Type B pancreatic cell (in vitro differentiated cells): ENCODE results near the gene RAB19. TPM values are rescaled to one million over a fixed set of nuclear protein-coding genes. Genes with fewer than 3 reads are reported as not detected.

Experiments
- DNase-seq: peaks from one replicate; pipeline ENCODE4 v3.0.0; 2021; ENCODE audit warnings: mixed read lengths; ENCODE audit not compliant: unreplicated experiment; ENCODE audit errors: extremely low spot score
- H3K27ac Mint-ChIP-seq: 2 replicates; pipeline ENCODE4 v1.8.0; 2021; ENCODE audit warnings: mild to moderate bottlenecking, mixed read lengths
- H3K27me3 Mint-ChIP-seq: 2 replicates; pipeline ENCODE4 v1.8.0; 2021; ENCODE audit warnings: mixed read lengths
- H3K36me3 Mint-ChIP-seq: 2 replicates; pipeline ENCODE4 v1.8.0; 2021; ENCODE audit warnings: mixed read lengths
- H3K4me1 Mint-ChIP-seq: one replicate; pipeline ENCODE4 v1.8.0; 2021; ENCODE audit warnings: mixed read lengths; ENCODE audit not compliant: unreplicated experiment
- H3K4me3 Mint-ChIP-seq: 2 replicates; pipeline ENCODE4 v1.8.0; 2021; ENCODE audit warnings: mild to moderate bottlenecking, mixed read lengths
- H3K9me3 Mint-ChIP-seq: 2 replicates; pipeline ENCODE4 v1.8.0; 2021; ENCODE audit warnings: mixed read lengths
- total RNA-seq: library from RNA; stranded (reverse); gene quantifications from 2 replicates; pipeline ENCODE4 v1.2.1, GENCODE V29; 2021; ENCODE audit warnings: low replicate concordance
- TF ChIP-seq, protein P1 (sequence below): fragments of 200-600 bp; sonication (generic); conservative IDR thresholded peaks from 2 replicates; pipeline ENCODE4 v1.5.0; 2021; ENCODE audit warnings: antibody characterized with exemption, mild to moderate bottlenecking

RAB19 gene
- total RNA-seq, 1 donor from 2014 or later = 2.2 TPM

DNA sequence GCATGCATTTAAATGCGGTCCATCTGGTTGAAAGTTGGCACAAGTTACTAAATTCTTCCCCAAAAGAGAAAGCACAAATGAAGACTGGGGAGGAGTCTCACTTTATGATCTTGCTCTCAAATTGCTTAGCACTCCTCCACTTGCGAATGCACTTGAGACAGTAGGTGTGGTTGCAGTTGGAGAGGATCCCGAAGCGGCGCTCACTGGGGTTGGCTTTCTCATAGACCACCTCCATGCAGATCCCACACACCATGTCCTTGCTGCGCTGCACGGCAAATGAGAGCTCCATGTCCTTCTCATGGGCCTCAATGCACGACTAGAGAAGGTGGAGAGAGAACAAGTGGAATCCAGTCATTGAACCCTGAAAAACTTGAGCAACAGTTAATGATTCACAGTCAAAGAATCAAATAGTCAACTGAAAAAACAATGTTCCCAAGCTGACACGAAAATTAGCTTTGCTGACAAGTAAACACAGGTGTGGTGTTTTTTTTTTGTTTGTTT is 52.7 kb downstream of the RAB19 start:
- Mint-ChIP-seq H3K4me1 (peaks cover 6% of the 10 kb centered on the region), H3K9me3 (no peaks in the 10 kb centered on the region), H3K27ac (peak overlapping the region; percentile 5), H3K4me3 (no peak overlapping the region), H3K27me3 (no peaks in the 10 kb centered on the region), H3K36me3 (peaks cover 47% of the 10 kb centered on the region)
- no peak for DNase-seq
- TF ChIP-seq, protein P1, sequence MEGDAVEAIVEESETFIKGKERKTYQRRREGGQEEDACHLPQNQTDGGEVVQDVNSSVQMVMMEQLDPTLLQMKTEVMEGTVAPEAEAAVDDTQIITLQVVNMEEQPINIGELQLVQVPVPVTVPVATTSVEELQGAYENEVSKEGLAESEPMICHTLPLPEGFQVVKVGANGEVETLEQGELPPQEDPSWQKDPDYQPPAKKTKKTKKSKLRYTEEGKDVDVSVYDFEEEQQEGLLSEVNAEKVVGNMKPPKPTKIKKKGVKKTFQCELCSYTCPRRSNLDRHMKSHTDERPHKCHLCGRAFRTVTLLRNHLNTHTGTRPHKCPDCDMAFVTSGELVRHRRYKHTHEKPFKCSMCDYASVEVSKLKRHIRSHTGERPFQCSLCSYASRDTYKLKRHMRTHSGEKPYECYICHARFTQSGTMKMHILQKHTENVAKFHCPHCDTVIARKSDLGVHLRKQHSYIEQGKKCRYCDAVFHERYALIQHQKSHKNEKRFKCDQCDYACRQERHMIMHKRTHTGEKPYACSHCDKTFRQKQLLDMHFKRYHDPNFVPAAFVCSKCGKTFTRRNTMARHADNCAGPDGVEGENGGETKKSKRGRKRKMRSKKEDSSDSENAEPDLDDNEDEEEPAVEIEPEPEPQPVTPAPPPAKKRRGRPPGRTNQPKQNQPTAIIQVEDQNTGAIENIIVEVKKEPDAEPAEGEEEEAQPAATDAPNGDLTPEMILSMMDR = no peak

DNA sequence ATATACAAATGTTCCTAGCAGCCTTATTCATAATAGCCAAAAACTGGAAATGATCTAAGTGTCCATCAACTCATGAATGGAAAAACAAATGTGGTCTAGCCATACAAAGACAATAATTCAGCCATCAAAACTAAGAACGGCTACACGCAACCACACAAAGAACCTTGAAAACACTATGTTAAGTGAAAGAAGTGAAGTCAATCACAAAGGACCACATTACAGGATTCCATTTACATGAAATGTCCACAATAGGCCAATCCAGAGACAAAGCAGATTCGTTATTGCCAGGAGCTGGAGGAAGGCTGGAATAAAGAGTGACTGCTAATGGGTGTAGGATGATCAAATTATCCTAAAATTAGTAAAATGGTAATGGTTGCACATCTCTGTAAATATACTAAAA is 54.3 kb downstream of the RAB19 start:
- TF ChIP-seq, protein P1 = no peak
- peaks cover 44% of the 10 kb centered on the region for H3K36me3 Mint-ChIP-seq
- no peak overlapping the region for H3K4me3 Mint-ChIP-seq
- H3K27ac Mint-ChIP-seq = no peak overlapping the region
- H3K4me1 Mint-ChIP-seq = peaks cover 6% of the 10 kb centered on the region
- no peaks in the 10 kb centered on the region for H3K9me3 Mint-ChIP-seq
- DNase-seq = no peak
- no peaks in the 10 kb centered on the region for H3K27me3 Mint-ChIP-seq

DNA sequence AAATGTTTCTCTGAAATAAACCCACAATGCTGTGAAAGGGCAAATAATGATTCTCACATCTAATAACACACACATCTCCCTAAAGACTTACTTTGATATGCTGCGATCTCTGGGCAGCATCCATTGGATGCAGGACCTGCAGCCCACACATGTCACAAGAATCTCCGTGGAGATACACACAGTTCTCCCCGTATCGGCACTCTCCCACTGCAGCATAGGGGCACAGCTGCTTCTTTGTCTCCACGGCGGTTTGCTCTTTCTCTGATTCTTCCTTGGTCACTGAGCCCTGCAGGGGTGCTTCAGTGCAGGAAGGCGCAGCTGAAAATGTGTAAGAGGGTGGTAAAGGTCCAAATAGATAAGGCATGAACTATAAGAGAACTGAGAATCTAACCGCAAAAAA is 55.1 kb downstream of the RAB19 start:
- Mint-ChIP-seq H3K4me3 (no peak overlapping the region), H3K27me3 (no peaks in the 10 kb centered on the region), H3K36me3 (peaks cover 42% of the 10 kb centered on the region), H3K9me3 (no peaks in the 10 kb centered on the region), H3K4me1 (peaks cover 6% of the 10 kb centered on the region), H3K27ac (no peak overlapping the region)
- DNase-seq = no peak
- TF ChIP-seq, protein P1 = no peak

DNA sequence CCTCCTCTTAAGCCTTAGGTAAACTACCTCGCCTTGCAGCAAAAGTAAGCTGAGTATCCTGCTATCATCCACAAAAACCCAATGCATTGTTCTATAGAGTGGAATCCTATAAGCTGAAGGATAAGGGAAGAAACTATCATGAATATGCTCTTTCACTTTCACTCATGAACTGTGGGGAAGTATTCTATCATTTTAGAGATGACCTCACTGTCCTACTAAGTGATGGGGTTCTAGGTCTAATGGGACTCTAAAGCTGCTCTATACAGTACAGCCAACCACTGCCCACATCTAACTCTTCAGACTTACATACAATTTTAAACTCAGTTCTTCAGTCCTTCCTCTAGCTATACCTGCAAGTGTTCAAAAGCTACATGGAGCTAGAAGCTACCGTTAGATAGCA is 59.3 kb downstream of the RAB19 start:
- H3K9me3 Mint-ChIP-seq = no peaks in the 10 kb centered on the region
- H3K4me1 Mint-ChIP-seq = peaks cover 6% of the 10 kb centered on the region
- no peak overlapping the region for H3K27ac Mint-ChIP-seq
- DNase-seq = no peak
- no peak overlapping the region for H3K4me3 Mint-ChIP-seq
- H3K36me3 Mint-ChIP-seq = peaks cover 33% of the 10 kb centered on the region
- TF ChIP-seq, protein P1 = no peak
- H3K27me3 Mint-ChIP-seq = no peaks in the 10 kb centered on the region

DNA sequence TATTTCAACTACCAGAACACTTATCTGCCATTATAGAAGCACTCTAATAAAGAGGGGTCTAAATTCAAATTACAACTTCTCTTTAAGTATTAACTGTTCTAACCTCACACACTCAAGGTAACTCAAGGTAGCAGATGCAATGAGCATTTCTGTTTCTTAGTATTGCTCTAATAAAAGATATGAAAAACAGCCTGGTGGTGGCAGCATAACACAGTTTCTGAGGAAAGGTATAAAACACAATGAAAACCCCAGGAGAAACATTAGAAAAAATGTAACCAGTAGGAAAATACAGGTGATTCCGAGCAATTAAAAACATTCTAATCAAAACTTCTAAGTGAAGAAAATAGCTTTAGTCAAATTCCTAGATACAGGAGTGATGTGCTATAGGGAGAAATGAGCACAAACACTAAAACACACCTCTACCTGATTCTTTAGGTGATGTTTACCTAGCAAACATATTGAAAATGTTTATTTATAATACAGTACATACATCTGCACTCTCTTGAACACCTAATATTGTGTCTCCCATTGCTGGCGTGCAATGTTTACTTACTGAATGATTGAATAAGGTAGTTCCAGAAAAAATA is 72.0 kb downstream of the RAB19 start:
- Mint-ChIP-seq H3K27ac (peak overlapping the region; percentile 85), H3K4me3 (peak overlapping the region; percentile 83), H3K9me3 (no peaks in the 10 kb centered on the region), H3K27me3 (no peaks in the 10 kb centered on the region), H3K36me3 (peaks cover 9% of the 10 kb centered on the region), H3K4me1 (peaks cover 8% of the 10 kb centered on the region)
- DNase-seq = no peak
- TF ChIP-seq, protein P1 = peak; percentile 77
